PC-3 (cell line): ENCODE data around the gene GFOD1. TPM values are rescaled to one million over a fixed set of nuclear protein-coding genes. Genes with fewer than 3 reads are reported as not detected.

Experiments
- ATAC-seq: fragments of 200-7000 bp; cut with Tn5 transposase; 2 replicates; pipeline ENCODE4 v1.9.1; 2020; ENCODE audit warnings: mild to moderate bottlenecking, moderate library complexity
- BruUV-seq: library from RNA; stranded (reverse); fragments of 400-500 nt; replicated peaks from 2 replicates; lab custom pipeline; 2021; lab: Mats Ljungman, UMichigan
- CTCF ChIA-PET: fragments of 300-600 bp; sonication (Branson Sonifier 250); formaldehyde crosslinking; loops from one replicate; lab custom pipeline; 2022; ENCODE audit warnings: antibody characterized with exemption; lab: Charles Lee
- POLR2A ChIA-PET: fragments of 300-600 bp; sonication (Branson Sonifier 250); formaldehyde crosslinking; loops from one replicate; lab custom pipeline; 2022; ENCODE audit warnings: antibody characterized with exemption; ENCODE audit not compliant: unreplicated experiment; lab: Charles Lee
- DNase-seq: peaks from one replicate; pipeline ENCODE4 v3.0.0-alpha.2; 2015
- H2AFZ ChIP-seq: fragments of 300-600 bp; sonication (generic); 2 replicates; pipeline ENCODE4 v1.6.0; 2016; ENCODE audit warnings: antibody characterized with exemption, low read length
- H3F3A ChIP-seq: fragments of 300-600 bp; sonication (generic); one replicate; pipeline ENCODE4 v1.6.0; 2017; ENCODE audit warnings: antibody characterized with exemption, low read length, control low read depth, mild to moderate bottlenecking; ENCODE audit not compliant: unreplicated experiment
- H3K27ac ChIP-seq: fragments of 300-600 bp; sonication (generic); 2 replicates; pipeline ENCODE4 v1.5.1; 2016; ENCODE audit warnings: mild to moderate bottlenecking, low read length
- H3K27me3 ChIP-seq: fragments of 300-600 bp; sonication (generic); 2 replicates; pipeline ENCODE4 v1.6.1; 2016; ENCODE audit warnings: low read length, mixed read lengths
- H3K36me3 ChIP-seq: fragments of 300-600 bp; sonication (generic); 2 replicates; pipeline ENCODE4 v1.6.1; 2016; ENCODE audit warnings: low read depth, mixed run types, low read length, mixed read lengths
- H3K4me1 ChIP-seq: fragments of 300-600 bp; sonication (generic); 2 replicates; pipeline ENCODE4 v1.5.1; 2016; ENCODE audit warnings: low read length; ENCODE audit not compliant: insufficient read depth
- H3K4me2 ChIP-seq: fragments of 300-600 bp; sonication (generic); 2 replicates; pipeline ENCODE4 v1.6.0; 2016; ENCODE audit warnings: low read length
- H3K4me3 ChIP-seq: fragments of 300-600 bp; sonication (generic); 2 replicates; pipeline ENCODE4 v1.5.1; 2016; ENCODE audit warnings: mild to moderate bottlenecking, low read length, mixed read lengths
- H3K79me2 ChIP-seq: fragments of 300-600 bp; sonication (generic); 2 replicates; pipeline ENCODE4 v1.6.1; 2017; ENCODE audit warnings: low read length, mixed read lengths
- H3K9ac ChIP-seq: fragments of 300-600 bp; sonication (generic); 2 replicates; pipeline ENCODE4 v1.6.0; 2016; ENCODE audit warnings: mild to moderate bottlenecking, low read length
- H3K9me2 ChIP-seq: fragments of 300-600 bp; sonication (generic); replicated peaks from 2 replicates; pipeline ENCODE4 v1.6.1; 2016; ENCODE audit warnings: mixed run types, low read length, mixed read lengths
- H3K9me3 ChIP-seq: fragments of 300-600 bp; sonication (generic); 2 replicates; pipeline ENCODE4 v1.6.1; 2016; ENCODE audit warnings: low read length, mixed read lengths
- H4K20me1 ChIP-seq: fragments of 300-600 bp; sonication (generic); 2 replicates; pipeline ENCODE4 v1.6.1; 2016; ENCODE audit warnings: low read length, mixed read lengths
- EZH2 ChIP-seq: fragments of 300-600 bp; sonication (generic); IDR thresholded peaks from one replicate; pipeline ENCODE4 v1.6.1; 2017; ENCODE audit warnings: antibody characterized with exemption, mild to moderate bottlenecking, low read length; ENCODE audit not compliant: unreplicated experiment
- EZH2phosphoT487 ChIP-seq: fragments of 300-600 bp; sonication (generic); IDR thresholded peaks from 2 replicates; pipeline ENCODE4 v1.6.1; 2018; ENCODE audit warnings: mild to moderate bottlenecking, antibody characterized with exemption, low read length, borderline replicate concordance
- intact Hi-C: fragments of 100-400 bp; cut with micrococcal nuclease; formaldehyde crosslinking; loops from 2 replicates; pipeline ENCODE4 v1.9.0; 2023
- total RNA-seq: library from RNA; depleted of rRNA; stranded (reverse); fragments of >200 nt; gene quantifications from 2 replicates; pipeline ENCODE4 v1.2.3, GENCODE V29; 2014
- TF ChIP-seq, protein P1 (sequence below): fragments of 300-600 bp; sonication (generic); conservative IDR thresholded peaks from 2 replicates; pipeline ENCODE4 v1.5.1; 2017; ENCODE audit warnings: antibody characterized with exemption, low read depth, mild to moderate bottlenecking, low read length

Gene GFOD1
- total RNA-seq, 1 experiment from 2014 or later, result 16.0 TPM

DNA sequence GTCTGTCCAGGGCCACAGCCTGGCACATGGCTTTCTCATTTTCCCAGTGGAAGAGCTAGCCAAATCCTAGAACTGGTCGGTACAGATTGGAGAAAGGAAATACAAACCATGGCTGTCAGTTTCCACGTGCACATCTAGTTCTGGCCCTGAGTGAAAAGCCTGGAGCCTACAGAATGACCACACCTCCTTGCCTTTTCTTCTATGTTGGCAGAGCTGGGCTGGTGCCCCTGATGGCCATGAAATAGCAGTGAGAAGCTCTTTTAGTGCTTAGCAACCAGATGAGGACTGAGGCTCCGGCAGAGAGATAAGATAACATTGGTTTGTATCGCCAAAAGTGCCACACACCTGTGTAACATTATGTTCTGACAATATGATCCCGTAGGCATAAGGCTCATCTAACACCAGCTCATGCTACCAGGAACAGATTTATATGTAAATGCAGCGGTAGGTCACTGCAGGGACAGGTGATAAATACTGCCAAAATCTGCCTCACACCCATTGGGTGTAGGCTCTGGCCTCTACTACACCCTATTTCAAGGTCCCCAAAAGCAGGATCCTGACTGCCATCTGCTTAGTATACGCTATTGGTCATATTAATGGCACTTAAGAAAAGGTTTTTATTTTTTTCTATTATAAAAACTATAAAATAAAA is 119.2 kb downstream of the GFOD1 start:
- Histone ChIP-seq H3K36me3 (no peaks in the 10 kb centered on the region), H3F3A (no peaks in the 10 kb centered on the region), H3K9me2 (no peaks in the 10 kb centered on the region), H3K9me3 (no peaks in the 10 kb centered on the region), H3K4me2 (no peak overlapping the region), H3K27ac (no peak overlapping the region), H3K4me3 (no peak overlapping the region), H3K4me1 (peaks cover 12% of the 10 kb centered on the region), H3K27me3 (no peaks in the 10 kb centered on the region), H4K20me1 (no peaks in the 10 kb centered on the region), H3K9ac (no peak overlapping the region), H2AFZ (no peak overlapping the region), H3K79me2 (no peaks in the 10 kb centered on the region)
- CTCF ChIA-PET, result no interaction called here
- intact Hi-C loops, result no loop called here
- no peak for DNase-seq
- no peak for ATAC-seq
- POLR2A ChIA-PET, result no interaction called here
- no TSS peak for BruUV-seq
- TF ChIP-seq EZH2 (no peak), EZH2phosphoT487 (no peak)
- TF ChIP-seq, protein P1, sequence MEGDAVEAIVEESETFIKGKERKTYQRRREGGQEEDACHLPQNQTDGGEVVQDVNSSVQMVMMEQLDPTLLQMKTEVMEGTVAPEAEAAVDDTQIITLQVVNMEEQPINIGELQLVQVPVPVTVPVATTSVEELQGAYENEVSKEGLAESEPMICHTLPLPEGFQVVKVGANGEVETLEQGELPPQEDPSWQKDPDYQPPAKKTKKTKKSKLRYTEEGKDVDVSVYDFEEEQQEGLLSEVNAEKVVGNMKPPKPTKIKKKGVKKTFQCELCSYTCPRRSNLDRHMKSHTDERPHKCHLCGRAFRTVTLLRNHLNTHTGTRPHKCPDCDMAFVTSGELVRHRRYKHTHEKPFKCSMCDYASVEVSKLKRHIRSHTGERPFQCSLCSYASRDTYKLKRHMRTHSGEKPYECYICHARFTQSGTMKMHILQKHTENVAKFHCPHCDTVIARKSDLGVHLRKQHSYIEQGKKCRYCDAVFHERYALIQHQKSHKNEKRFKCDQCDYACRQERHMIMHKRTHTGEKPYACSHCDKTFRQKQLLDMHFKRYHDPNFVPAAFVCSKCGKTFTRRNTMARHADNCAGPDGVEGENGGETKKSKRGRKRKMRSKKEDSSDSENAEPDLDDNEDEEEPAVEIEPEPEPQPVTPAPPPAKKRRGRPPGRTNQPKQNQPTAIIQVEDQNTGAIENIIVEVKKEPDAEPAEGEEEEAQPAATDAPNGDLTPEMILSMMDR, result no peak

- H2AFZ ChIP-seq, result no peak overlapping the region
Measured at GRCh38 chr6:13367396-13367795, 120.0 kb downstream of the GFOD1 start.

GRCh38 chr6:13365320-13365719 is 122.1 kb downstream of the GFOD1 start:
- H3K9me2 ChIP-seq, result no peaks in the 10 kb centered on the region
- ChIA-PET CTCF (no interaction called here), POLR2A (no interaction called here)
- ATAC-seq, result no peak
- H4K20me1 ChIP-seq, result no peaks in the 10 kb centered on the region
- H3K27me3 ChIP-seq, result no peaks in the 10 kb centered on the region
- H2AFZ ChIP-seq, result no peak overlapping the region
- peaks cover 6% of the 10 kb centered on the region for H3K4me1 ChIP-seq
- no peaks in the 10 kb centered on the region for H3K9me3 ChIP-seq
- H3K36me3 ChIP-seq, result no peaks in the 10 kb centered on the region
- no peak overlapping the region for H3K9ac ChIP-seq
- BruUV-seq, result no TSS peak
- H3K27ac ChIP-seq, result no peak overlapping the region
- no peak overlapping the region for H3K4me3 ChIP-seq
- TF ChIP-seq EZH2phosphoT487, result no peak
- TF ChIP-seq, protein P1, result no peak
- TF ChIP-seq EZH2, result no peak
- no peak overlapping the region for H3K4me2 ChIP-seq
- intact Hi-C loops, result no loop called here
- no peaks in the 10 kb centered on the region for H3F3A ChIP-seq
- H3K79me2 ChIP-seq, result no peaks in the 10 kb centered on the region
- DNase-seq, result no peak

More at GRCh38 chr6:13367396-13367795, 120.0 kb downstream of the GFOD1 start:
- BruUV-seq, result no TSS peak
- no peak for ATAC-seq
- no peak overlapping the region for H3K27ac ChIP-seq
- H3K9ac ChIP-seq, result no peak overlapping the region
- no peaks in the 10 kb centered on the region for H3K9me2 ChIP-seq
- H3K79me2 ChIP-seq, result no peaks in the 10 kb centered on the region
- H3K4me1 ChIP-seq, result peaks cover 12% of the 10 kb centered on the region
- ChIA-PET CTCF (no interaction called here), POLR2A (no interaction called here)
- H4K20me1 ChIP-seq, result no peaks in the 10 kb centered on the region
- no peaks in the 10 kb centered on the region for H3K9me3 ChIP-seq
- TF ChIP-seq EZH2phosphoT487 (no peak), EZH2 (no peak)
- TF ChIP-seq, protein P1, result no peak
- intact Hi-C loops, result no loop called here
- H3F3A ChIP-seq, result no peaks in the 10 kb centered on the region
- H3K4me3 ChIP-seq, result no peak overlapping the region
- H3K36me3 ChIP-seq, result no peaks in the 10 kb centered on the region
- H3K4me2 ChIP-seq, result no peak overlapping the region
- H3K27me3 ChIP-seq, result no peaks in the 10 kb centered on the region
- no peak for DNase-seq
